GM18526 (cell line): Measurements from ENCODE around the gene MSI2.

Experiments used
- POLR2A ChIP-seq: IDR thresholded peaks from 3 replicates; pipeline ENCODE4 v1.6.1; 2011; ENCODE audit not compliant: insufficient read length; ENCODE audit errors: extremely low read depth

The MSI2 gene

DNA sequence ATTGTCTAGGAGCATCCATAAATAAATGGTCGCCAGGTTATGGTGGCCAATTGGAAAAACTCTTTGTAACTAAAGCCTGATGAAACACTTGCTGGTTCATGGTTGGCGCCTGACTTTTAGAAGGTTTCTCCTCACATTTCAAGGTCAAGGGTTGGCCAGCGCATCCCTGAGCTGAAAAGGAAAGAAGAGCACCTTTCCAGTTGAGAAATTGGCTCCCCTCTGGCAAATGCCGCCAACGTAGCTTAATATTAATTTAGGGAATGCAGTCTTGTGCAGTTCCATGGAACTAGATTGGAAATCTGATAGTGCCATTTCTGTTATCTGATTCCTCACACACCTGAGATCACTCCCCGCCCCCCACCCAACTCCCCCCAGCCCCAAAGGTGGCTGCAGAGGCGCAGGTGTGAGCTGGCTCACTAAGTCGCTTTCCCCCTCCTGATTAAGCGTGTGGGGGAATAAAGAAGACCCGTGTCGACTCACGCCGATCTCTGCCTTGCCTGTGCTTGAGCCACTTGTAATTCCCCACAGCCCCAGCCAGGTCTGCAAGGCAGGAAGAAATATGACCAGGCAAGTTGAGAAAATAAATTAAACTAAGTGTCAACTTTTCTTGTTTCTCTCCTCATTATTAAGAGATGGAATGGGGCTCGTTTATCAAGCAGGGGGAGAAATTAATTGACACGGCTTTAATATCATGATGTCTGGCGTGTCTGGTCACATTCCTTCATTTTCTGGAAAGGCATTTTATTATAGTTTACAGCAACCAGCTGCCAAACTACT lies 331.1 kb downstream of the MSI2 start:
- no peak for TF ChIP-seq POLR2A

DNA sequence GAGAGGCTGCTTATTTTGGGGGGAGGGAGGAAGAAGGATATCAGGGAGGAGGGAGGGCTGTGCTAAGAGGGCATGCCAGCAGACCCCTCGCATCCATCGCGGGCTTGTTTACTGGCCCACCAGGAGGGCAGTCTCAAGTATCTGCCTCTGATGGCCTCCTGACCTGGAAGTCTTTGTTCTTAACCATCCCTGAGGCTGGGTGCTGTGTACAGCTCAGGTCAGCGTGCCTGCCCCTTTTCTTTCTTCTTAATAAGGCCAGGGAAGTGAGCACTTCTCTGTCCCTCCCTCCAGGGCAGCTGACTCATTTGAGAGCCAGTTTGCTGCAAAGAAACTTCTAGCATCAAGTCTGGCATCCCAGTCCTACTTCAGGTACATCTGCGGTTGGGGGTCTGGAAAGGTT lies 331.8 kb downstream of the MSI2 start:
- TF ChIP-seq POLR2A = no peak

DNA sequence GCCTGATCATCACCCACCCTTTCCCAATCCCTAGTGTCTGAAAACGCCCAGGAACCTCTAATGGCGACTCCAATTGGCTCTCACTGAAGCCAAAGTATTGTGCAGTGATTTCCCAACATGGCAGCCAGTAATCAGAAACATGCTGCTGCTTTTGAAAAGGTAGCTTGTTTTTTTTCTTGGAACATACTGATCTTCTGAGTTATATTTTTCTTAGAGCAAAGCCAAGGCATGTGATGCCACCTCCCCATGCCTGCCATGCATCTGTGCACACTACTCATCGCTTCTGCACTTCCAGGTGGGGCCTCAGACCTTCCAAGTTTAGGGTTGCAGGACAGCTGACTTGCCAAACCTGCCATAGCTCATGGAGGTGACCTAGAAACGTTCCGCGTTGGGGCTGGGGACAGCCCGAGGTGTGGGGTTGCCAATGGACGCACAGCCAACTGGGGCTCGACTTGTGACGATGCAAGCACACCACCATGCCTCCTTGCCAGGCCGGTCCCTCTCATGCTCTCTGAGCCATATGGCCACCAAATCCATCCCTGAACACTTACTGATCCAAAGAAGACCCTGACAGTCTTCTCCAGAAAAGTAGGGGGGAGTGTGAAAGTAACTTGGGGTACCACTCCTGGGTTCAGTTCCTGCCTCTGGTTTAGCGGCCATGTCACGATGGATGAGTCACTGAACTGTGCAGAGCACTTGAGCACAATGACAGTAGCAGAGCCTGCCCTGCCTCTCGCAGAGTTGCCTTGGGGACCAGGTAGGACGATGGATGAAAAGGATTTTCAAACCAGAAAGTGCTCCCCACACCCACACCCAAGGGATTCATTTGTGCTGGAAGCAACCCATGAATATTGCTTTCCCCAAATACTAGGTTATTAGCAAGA lies 333.1 kb downstream of the MSI2 start:
- TF ChIP-seq POLR2A = no peak

DNA sequence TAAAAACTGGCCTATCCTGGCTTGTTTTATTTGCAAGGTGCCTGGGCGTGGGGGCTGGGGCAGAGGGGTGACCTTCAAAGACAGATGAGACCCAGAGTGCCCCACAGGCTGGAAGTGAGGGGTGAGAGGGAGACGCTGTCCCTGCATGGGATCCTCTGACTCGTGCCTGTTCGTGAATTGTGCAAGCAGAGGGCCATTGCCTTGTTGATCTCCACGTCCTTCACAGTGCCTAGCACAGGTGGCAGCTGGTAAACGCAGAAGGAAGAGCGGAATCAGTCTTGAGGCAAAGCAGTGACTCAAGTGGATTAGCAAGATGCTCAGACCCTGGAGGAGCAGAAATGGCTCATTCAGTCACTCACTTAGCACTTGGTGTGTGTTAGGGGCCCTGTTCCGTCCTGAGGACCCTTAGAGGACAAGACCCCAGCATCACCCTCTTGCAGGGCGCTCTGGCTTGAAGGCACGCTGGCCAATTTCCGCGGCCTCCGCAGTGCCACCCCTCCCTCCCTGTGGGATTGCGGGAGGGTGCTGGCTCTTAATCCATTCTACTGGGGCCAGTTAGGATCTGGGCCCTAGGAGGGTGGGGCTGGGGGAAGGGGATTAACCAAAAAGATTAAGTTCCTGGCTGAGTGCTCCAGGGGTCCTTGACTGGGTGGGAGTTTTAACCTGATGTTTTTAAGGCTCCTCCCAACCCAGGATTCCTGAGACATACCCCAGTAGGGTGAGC lies 337.6 kb downstream of the MSI2 start:
- no peak for TF ChIP-seq POLR2A

DNA sequence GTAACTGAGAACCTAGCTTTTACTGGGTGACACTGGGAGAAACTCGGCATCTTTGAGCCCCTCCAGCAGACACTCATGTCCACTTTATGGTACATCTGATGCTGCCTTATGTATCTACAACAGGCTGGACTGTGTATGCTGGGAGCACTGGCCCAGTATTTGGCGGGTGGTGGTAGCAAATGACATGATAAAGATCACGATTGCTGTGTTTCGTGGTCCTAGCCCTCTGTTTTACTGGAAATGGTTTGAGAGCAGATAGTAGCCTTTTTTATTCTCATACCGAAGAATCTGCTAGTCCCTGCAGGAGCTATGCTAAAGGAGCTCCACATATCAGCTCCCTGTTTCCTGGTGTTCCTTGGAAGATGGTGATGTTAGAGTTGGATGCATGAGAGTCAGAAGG lies 338.4 kb downstream of the MSI2 start:
- TF ChIP-seq POLR2A = no peak

DNA sequence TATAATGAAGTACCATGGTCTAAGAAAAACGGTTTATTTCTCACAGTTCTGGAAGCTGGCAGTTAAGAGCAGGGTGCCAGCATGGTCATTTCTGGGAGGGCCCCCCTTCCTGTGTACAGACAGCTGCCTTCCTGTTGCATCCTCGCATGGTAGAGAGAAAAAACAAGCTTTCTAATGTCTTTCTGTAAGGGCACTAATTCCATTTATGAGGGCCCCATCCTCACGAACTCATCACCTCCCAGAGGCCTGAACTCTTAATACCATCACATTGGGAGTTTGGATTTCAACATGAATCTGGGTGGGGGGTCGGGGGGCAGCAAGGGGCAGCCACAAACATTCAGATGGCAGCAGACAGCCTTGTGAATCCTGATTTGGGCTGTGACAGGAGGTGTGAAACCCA lies 339.1 kb downstream of the MSI2 start:
- TF ChIP-seq POLR2A = no peak

DNA sequence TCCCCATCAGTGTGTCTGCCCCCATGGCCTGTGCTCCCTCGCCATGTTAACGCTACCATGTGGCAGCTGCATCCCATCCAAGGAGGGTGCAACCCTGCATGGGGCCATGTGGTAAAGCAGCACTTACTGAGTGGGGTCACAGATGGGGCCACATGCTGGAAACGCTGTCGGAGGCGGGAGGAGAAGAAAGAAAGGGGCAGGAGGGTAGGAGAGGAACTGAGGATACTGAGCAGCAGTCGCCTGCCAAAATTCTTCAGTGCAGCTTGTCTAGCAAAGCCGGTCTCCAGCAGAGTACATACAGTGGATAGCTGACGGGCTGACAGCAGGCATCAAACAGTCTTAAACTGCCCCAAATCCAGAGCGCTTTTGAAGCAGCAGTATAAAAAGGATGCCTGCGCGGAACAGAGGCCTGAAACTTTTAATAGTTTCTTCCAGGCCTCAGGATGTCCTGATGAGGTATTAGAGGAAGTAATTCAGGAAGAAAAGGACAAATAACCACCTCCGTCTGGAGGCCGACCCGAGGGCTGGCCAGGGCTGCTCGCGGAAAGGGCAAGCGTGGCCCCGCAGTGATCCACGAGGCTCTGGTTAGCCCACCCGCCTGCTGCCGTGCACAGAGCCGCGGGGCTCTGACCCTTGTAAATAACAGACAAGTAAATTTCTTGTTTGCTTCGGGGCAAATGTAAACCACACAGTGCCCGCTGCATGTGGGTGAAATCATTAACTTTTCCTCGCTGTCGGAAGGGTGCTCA lies 339.8 kb downstream of the MSI2 start:
- no peak for TF ChIP-seq POLR2A

DNA sequence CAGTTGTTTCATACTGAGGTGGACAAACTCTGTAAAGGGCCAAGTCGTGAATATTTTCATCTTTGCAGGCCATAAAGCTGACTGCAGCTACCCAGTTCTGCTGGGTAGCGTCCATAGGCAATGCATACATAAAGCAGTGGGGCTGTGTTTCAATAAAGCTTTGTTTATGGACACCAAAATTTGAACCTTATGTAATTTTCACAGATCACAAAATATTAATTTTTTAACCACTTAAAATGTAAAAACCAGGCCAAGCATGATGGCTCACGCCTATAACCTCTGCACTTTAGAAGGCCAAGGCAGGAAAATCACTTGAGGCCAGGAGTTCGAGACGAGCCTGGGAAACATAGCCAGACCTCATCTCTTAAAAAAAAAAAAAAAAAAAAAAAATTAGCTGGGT lies 340.8 kb downstream of the MSI2 start:
- no peak for TF ChIP-seq POLR2A

DNA sequence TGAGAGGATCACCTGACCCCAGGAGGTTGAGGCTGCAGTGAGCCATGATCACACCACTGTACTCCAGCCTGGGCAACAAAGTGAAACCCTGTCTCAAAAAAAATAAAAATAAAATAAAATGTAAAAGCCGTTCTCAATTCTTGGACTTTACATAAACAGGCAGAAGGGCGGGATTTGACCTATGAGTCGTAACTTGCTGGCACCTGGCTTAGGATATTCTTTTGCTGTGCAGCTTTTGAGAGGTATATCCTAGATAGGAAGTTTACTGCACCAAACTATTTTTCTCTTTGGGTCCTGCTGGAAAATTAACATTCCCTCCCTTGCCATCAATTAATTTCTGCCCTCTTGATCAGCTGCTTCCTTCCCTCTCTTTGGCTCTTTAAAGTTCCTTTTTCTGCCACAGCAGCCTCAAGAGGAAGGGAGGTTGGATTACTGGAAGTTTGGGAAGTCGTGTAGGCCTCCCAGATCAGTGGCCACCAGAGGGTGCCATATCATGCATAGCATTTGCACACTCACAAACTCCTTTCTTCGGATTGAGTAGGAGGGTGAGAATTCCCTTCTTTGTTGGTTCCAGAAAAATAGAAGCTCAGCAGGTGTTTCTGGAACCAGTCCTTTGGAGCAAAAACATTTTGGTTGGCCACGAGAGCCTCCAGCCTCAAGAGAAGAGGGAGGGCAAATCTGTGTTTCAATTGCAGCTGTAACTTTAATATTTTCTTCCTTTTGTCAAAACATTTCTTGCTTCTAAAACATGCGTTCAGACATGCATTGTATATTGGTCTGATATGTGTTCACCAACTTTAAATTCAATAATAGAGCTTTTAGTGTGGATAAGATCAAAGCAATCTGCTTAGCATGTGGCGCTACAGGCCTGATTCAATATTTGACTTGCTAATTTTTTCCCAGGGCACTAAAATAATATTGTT lies 341.5 kb downstream of the MSI2 start:
- TF ChIP-seq POLR2A = no peak

DNA sequence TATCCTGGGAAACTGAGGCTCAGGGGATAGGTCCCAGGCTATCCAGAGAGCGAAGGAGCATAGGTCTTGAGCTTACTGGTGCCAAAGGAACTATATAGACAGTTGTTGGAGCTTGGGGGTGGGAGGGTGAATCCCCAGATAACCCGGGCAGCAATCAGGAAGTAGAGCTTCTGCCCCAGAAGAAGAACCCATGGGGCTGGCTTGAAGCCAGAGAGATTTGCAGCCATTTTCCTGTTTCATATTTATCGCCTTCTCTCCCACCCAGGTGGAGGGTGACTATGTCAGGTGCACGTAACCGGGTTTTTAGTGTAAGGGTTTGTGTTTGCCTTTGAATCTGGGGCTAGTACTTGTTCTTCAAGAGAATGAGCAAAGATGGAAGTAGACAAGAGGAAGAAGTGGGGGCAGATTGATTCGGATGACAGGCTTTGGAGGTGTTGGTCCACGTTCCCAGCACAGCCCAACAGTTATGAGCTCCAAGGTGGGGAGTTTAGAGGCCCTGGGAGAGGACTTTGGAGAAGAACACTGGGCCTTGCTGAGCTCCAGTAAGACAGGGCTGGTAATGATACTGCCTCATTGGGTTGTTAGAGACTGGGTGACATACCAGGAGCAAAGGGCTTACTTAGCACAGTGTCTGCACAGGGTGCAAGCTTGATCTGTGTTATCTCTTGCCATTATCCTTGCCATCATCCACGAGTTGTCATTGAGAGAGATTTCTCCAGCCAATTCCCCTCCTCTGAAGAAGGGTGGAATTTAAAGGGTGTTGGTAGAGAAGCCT lies 343.1 kb downstream of the MSI2 start:
- no peak for TF ChIP-seq POLR2A

DNA sequence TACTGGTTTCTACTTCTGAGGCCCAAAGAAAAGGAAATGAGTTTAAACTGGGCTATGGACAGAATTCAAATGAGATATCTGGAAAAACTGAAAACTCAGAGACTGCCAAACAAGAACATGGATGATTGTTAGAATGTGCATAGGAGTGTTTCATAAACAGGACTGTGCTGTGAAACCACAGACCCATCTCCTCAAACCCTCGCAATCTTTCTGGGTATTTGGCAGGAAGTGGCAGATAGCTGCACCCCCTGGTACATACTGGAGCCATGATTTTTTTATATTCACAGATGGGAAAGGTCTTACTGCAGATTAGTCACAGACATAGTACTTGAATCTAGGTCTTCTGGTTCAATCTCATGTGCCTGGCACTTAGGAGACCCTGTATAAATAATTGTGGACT lies 343.8 kb downstream of the MSI2 start:
- TF ChIP-seq POLR2A = no peak

DNA sequence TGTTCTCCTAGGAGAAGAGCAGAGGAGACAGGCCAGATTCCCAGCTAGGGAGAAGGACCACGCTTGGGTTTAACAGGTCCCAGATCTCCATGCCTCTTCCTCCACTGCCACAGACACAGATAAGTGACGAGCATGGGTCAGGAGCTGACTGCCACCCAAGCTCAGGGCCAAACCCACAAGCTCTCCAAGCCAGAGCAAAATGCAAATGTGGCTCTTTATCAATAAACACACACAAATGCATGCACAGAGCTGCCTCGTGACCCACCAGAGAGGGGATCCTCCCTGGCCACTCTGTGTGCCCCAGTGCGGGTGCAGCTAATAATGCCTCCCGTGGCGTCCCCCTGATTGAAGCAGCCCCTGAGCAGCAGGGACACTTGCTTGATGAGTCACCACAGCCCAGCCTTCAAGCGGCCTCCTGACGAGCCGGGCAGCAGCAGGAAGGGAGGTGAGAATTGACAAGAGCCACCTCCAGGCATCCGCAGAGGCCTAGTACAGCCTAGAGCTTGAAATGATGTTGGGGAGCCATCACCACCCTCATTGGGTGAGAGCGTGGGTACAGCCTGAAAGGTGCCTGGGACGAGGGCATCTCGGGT lies 344.9 kb downstream of the MSI2 start:
- TF ChIP-seq POLR2A = no peak

DNA sequence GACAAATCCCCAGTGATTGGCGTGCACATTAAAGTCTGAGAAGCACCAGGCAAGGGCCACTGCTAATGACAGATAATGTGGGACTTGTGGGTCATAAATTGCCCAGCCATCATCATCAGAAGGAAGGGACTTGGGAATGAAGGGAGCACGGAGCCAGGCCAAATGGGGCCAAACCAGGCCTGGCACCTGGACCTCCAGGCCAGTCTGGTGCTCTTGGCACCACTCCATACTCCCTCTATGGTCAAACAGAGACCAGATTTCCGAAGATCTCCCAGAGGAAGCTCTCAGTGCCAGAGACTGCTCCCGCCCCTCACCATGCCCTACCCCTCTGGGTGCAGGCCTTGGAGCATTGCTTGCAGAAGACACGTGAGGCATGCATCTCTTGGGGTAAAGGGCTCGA lies 346.6 kb downstream of the MSI2 start:
- TF ChIP-seq POLR2A = no peak
